ENCODE results near the gene SHISA7.
"Not testable (repeated sequence)": the region's sequence is repeated elsewhere in the genome, so short reads cannot be mapped to it uniquely, and the experiment has no call there.

SHISA7 gene

GRCh38 chr19:55451163-55451964 is 8.3 kb upstream of the SHISA7 start:
- no peaks in the 10 kb centered on the region for H3K9me3 ChIP-seq (ENCODE audit: low read length)
- H3F3A ChIP-seq (ENCODE audit: insufficient read depth, low read length), result no peaks in the 10 kb centered on the region
- no peaks in the 10 kb centered on the region; the same call in 1 of the 2 replicates for H3K27me3 ChIP-seq (ENCODE audit: insufficient read depth, low read length)
- peak overlapping the region; percentile 68 for H3K4me2 ChIP-seq (ENCODE audit: low read length)
- no peak for TF ChIP-seq EZH2 (IDR thresholded peaks at IDR 0.05; ENCODE audit: borderline replicate concordance, low read length)
- no peak for TF ChIP-seq CTCF (IDR thresholded peaks at IDR 0.05; ENCODE audit: low read length)
- peaks cover 10% of the 10 kb centered on the region for H3K36me3 ChIP-seq (ENCODE audit: insufficient read depth, low read length)
- peaks cover 14% of the 10 kb centered on the region for H3K4me1 ChIP-seq (ENCODE audit: insufficient read depth, low read length, severe bottlenecking)
- H3K9ac ChIP-seq (ENCODE audit: low read length), result no peak overlapping the region
- H3K4me3 ChIP-seq (ENCODE audit: low read depth, low read length, poor library complexity, severe bottlenecking), result peak overlapping the region; percentile 57
- H2AFZ ChIP-seq (ENCODE audit: low read length), result no peak overlapping the region
- H3K79me2 ChIP-seq (ENCODE audit: insufficient read depth, low read length), result no peaks in the 10 kb centered on the region
- H4K20me1 ChIP-seq (ENCODE audit: insufficient read depth, low read length), result no peaks in the 10 kb centered on the region
- H3K9me2 ChIP-seq (ENCODE audit: low read depth, low read length), result no peaks in the 10 kb centered on the region
- H3K27ac ChIP-seq (ENCODE audit: low read depth, low read length, poor library complexity, severe bottlenecking), result no peak overlapping the region

- Histone ChIP-seq H3K4me1 (ENCODE audit: insufficient read depth, low read length, severe bottlenecking) (peaks cover 14% of the 10 kb centered on the region), H3F3A (ENCODE audit: insufficient read depth, low read length) (no peaks in the 10 kb centered on the region), H3K36me3 (ENCODE audit: insufficient read depth, low read length) (peaks cover 6% of the 10 kb centered on the region), H4K20me1 (ENCODE audit: insufficient read depth, low read length) (no peaks in the 10 kb centered on the region), H3K9me3 (ENCODE audit: low read length) (no peaks in the 10 kb centered on the region), H3K4me2 (ENCODE audit: low read length) (no peak overlapping the region), H3K9me2 (ENCODE audit: low read depth, low read length) (no peaks in the 10 kb centered on the region), H3K4me3 (ENCODE audit: low read depth, low read length, poor library complexity, severe bottlenecking) (no peak overlapping the region), H3K27ac (ENCODE audit: low read depth, low read length, poor library complexity, severe bottlenecking) (no peak overlapping the region), H2AFZ (ENCODE audit: low read length) (no peak overlapping the region), H3K27me3 (ENCODE audit: insufficient read depth, low read length) (no peaks in the 10 kb centered on the region; the same call in 1 of the 2 replicates), H3K79me2 (ENCODE audit: insufficient read depth, low read length) (no peaks in the 10 kb centered on the region), H3K9ac (ENCODE audit: low read length) (no peak overlapping the region)
- TF ChIP-seq CTCF (IDR thresholded peaks at IDR 0.05; ENCODE audit: low read length), result no peak
- no peak for TF ChIP-seq EZH2 (IDR thresholded peaks at IDR 0.05; ENCODE audit: borderline replicate concordance, low read length)
Observed at GRCh38 chr19:55449469-55449868, 6.4 kb upstream of the SHISA7 start.

- H4K20me1 ChIP-seq (ENCODE audit: insufficient read depth, low read length); H3K36me3 ChIP-seq (ENCODE audit: insufficient read depth, low read length); H3K79me2 ChIP-seq (ENCODE audit: insufficient read depth, low read length); H3K9me2 ChIP-seq (ENCODE audit: low read depth, low read length); H2AFZ ChIP-seq (ENCODE audit: low read length); H3K4me3 ChIP-seq (ENCODE audit: low read depth, low read length, poor library complexity, severe bottlenecking); H3K9me3 ChIP-seq (ENCODE audit: low read length); H3K27ac ChIP-seq (ENCODE audit: low read depth, low read length, poor library complexity, severe bottlenecking); H3K4me2 ChIP-seq (ENCODE audit: low read length); H3K9ac ChIP-seq (ENCODE audit: low read length); H3F3A ChIP-seq (ENCODE audit: insufficient read depth, low read length); H3K27me3 ChIP-seq (ENCODE audit: insufficient read depth, low read length): not testable (repeated sequence)
- peaks cover 14% of the 10 kb centered on the region for H3K4me1 ChIP-seq (ENCODE audit: insufficient read depth, low read length, severe bottlenecking)
Observed at GRCh38 chr19:55448175-55448490, 5.0 kb upstream of the SHISA7 start.

All from OCI-LY1 (cell line).